CD4-positive, alpha-beta memory T cell (primary cell): ENCODE results near the gene LYPD6B. TPM values are rescaled to one million over a fixed set of nuclear protein-coding genes. Genes with fewer than 3 reads are reported as not detected.

ENCODE experiments used
- CTCF ChIA-PET: fragments of 350-600 bp; sonication (Branson Sonifier 250); formaldehyde crosslinking; loops from one replicate; lab custom pipeline; 2021; ENCODE audit warnings: inconsistent platforms; ENCODE audit not compliant: partially characterized antibody; lab: Charles Lee
- POLR2A ChIA-PET: fragments of 350-600 bp; sonication (Branson Sonifier 250); formaldehyde crosslinking; loops from one replicate; lab custom pipeline; 2021; ENCODE audit not compliant: partially characterized antibody; lab: Charles Lee
- DNase-seq, 5 donors: peaks; one replicate each; pipeline versions ENCODE4 v3.0.0 to v3.0.0-alpha.2; 2020 to 2022; ENCODE audit warnings: mixed read lengths in 1 of 5
- H3K27ac ChIP-seq: one replicate; pipeline ENCODE4 v1.7.0; 2013; ENCODE audit warnings: low read depth, low read length
- H3K27me3 ChIP-seq: 2 replicates; pipeline ENCODE4 v1.7.0; 2013; ENCODE audit warnings: mild to moderate bottlenecking, low read length, moderate library complexity; ENCODE audit not compliant: insufficient read depth
- H3K36me3 ChIP-seq: 2 replicates; pipeline ENCODE4 v1.7.0; 2013; ENCODE audit warnings: mild to moderate bottlenecking, low read length, moderate library complexity; ENCODE audit not compliant: insufficient read depth
- H3K4me1 ChIP-seq: 2 replicates; pipeline ENCODE4 v1.7.0; 2013; ENCODE audit warnings: mild to moderate bottlenecking, low read length, moderate library complexity; ENCODE audit not compliant: insufficient read depth
- H3K4me3 ChIP-seq, 2 donors: one replicate each; pipeline ENCODE4 v1.7.0; 2013; ENCODE audit warnings: low read length in 2 of 2, mild to moderate bottlenecking in 1 of 2
- H3K9me3 ChIP-seq, 2 donors: one replicate each; pipeline ENCODE4 v1.7.0; 2013; ENCODE audit warnings: low read length in 2 of 2, control low read depth in 1 of 2; ENCODE audit not compliant: control insufficient read depth in 1 of 2
- H3K27ac Mint-ChIP-seq, 7 donors: one replicate each; pipeline ENCODE4 v1.8.0; 2020 to 2021; ENCODE audit warnings: mixed read lengths in 7 of 7, mild to moderate bottlenecking in 6 of 7, inconsistent platforms in 3 of 7, moderate library complexity in 3 of 7
- H3K27me3 Mint-ChIP-seq, 2 donors: one replicate each; pipeline ENCODE4 v1.8.0; 2020 to 2021; ENCODE audit warnings: mixed read lengths in 2 of 2
- H3K36me3 Mint-ChIP-seq, 2 donors: one replicate each; pipeline ENCODE4 v1.8.0; 2020 to 2021; ENCODE audit warnings: mixed read lengths in 2 of 2, inconsistent platforms in 1 of 2, mild to moderate bottlenecking in 1 of 2
- H3K4me1 Mint-ChIP-seq, 4 donors: one replicate each; pipeline ENCODE4 v1.8.0; 2020 to 2021; ENCODE audit warnings: mixed read lengths in 4 of 4, mild to moderate bottlenecking in 1 of 4
- H3K4me3 Mint-ChIP-seq, 8 donors: one replicate each; pipeline ENCODE4 v1.8.0; 2020 to 2021; ENCODE audit warnings: mixed read lengths in 8 of 8, mild to moderate bottlenecking in 7 of 8, moderate library complexity in 6 of 8, inconsistent platforms in 3 of 8
- H3K9me3 Mint-ChIP-seq, 8 donors: one replicate each; pipeline ENCODE4 v1.8.0; 2020 to 2021; ENCODE audit warnings: mixed read lengths in 8 of 8, mild to moderate bottlenecking in 5 of 8, inconsistent platforms in 3 of 8, moderate library complexity in 1 of 8
- intact Hi-C: fragments of 100-400 bp; cut with micrococcal nuclease; formaldehyde crosslinking; loops from one replicate; pipeline ENCODE4 v1.15.1; 2023
- polyA plus RNA-seq, 2 donors: library from polyadenylated mRNA; unstranded; fragments of 300-500 nt; fragmentation: Illumina TruSeq; gene quantifications; one replicate each; pipeline ENCODE4 v1.2.3, GENCODE V29; 2021
- total RNA-seq, 2 experiments: library from RNA; stranded (reverse); gene quantifications; one replicate each; pipeline ENCODE4 v1.2.3, GENCODE V29; 2021

The LYPD6B gene
- total and polyA plus RNA-seq, 4 experiments from 2014 or later, result not detected

- intact Hi-C loops, result no loop called here
- Histone ChIP-seq H3K4me3 (no peak overlapping the region), H3K27me3 (no peaks in the 10 kb centered on the region), H3K36me3 (no peaks in the 10 kb centered on the region), H3K9me3 (no peaks in the 10 kb centered on the region), H3K27ac (no peak overlapping the region), H3K4me1 (no peaks in the 10 kb centered on the region)
- H3K27me3 Mint-ChIP-seq, result no peaks in the 10 kb centered on the region
- H3K36me3 Mint-ChIP-seq, result peaks cover 23 to 49% of the 10 kb centered on the region in 2 donors
- H3K27ac Mint-ChIP-seq, result peak overlapping the region in 1 of 7 donors; percentile 3
- no peak overlapping the region for H3K4me3 Mint-ChIP-seq
- POLR2A ChIA-PET, result no interaction called here
- DNase-seq, result no peak
- H3K4me1 Mint-ChIP-seq, result no peaks in the 10 kb centered on the region
- no peaks in the 10 kb centered on the region for H3K9me3 Mint-ChIP-seq
- CTCF ChIA-PET, result interaction anchor here (1.0 kb wide), 1 partner anchor 15 kb away, joined by 3 read pairs; no protein-coding TSS in a partner anchor
These were observed 35.4 kb upstream of the LYPD6B start for GRCh38 chr2:149002891-149003740.

- ChIA-PET CTCF (no interaction called here), POLR2A (no interaction called here)
- Histone ChIP-seq H3K4me3 (no peak overlapping the region), H3K36me3 (no peaks in the 10 kb centered on the region), H3K27me3 (no peaks in the 10 kb centered on the region), H3K27ac (no peak overlapping the region), H3K9me3 (no peaks in the 10 kb centered on the region), H3K4me1 (no peaks in the 10 kb centered on the region)
- Mint-ChIP-seq H3K4me3 (no peak overlapping the region), H3K36me3 (peaks cover 24 to 49% of the 10 kb centered on the region in 2 donors), H3K27ac (no peak overlapping the region), H3K27me3 (no peaks in the 10 kb centered on the region), H3K4me1 (no peaks in the 10 kb centered on the region), H3K9me3 (no peaks in the 10 kb centered on the region)
- intact Hi-C loops, result no loop called here
- no peak for DNase-seq
These were observed 33.7 kb upstream of the LYPD6B start for GRCh38 chr2:149004836-149005235.

- no peaks in the 10 kb centered on the region for H3K27me3 ChIP-seq
- H3K36me3 ChIP-seq, result no peaks in the 10 kb centered on the region
- H3K27me3 Mint-ChIP-seq, result no peaks in the 10 kb centered on the region
- intact Hi-C loops, result no loop called here
- CTCF ChIA-PET, result no interaction called here
- H3K27ac Mint-ChIP-seq, result no peak overlapping the region
- H3K27ac ChIP-seq, result no peak overlapping the region
- no peaks in the 10 kb centered on the region for H3K9me3 ChIP-seq
- H3K4me1 Mint-ChIP-seq, result no peaks in the 10 kb centered on the region
- H3K4me3 ChIP-seq, result no peak overlapping the region
- peaks cover 26 to 50% of the 10 kb centered on the region in 2 donors for H3K36me3 Mint-ChIP-seq
- no peak overlapping the region for H3K4me3 Mint-ChIP-seq
- DNase-seq, result no peak
- H3K4me1 ChIP-seq, result no peaks in the 10 kb centered on the region
- H3K9me3 Mint-ChIP-seq, result no peaks in the 10 kb centered on the region
- POLR2A ChIA-PET, result no interaction called here
These were observed 32.9 kb upstream of the LYPD6B start for GRCh38 chr2:149005471-149006077.

- Mint-ChIP-seq H3K4me1 (no peaks in the 10 kb centered on the region), H3K27ac (no peak overlapping the region), H3K4me3 (no peak overlapping the region), H3K36me3 (peaks cover 25 to 55% of the 10 kb centered on the region in 2 donors), H3K27me3 (no peaks in the 10 kb centered on the region), H3K9me3 (no peaks in the 10 kb centered on the region)
- POLR2A ChIA-PET, result no interaction called here
- no peaks in the 10 kb centered on the region for H3K9me3 ChIP-seq
- CTCF ChIA-PET, result interaction anchor here (0.6 to 3.8 kb wide), 2 partner anchors 11 to 38 kb away, joined by 3 to 24 read pairs; no protein-coding TSS in a partner anchor
- H3K27ac ChIP-seq, result no peak overlapping the region
- no peak for DNase-seq
- H3K4me3 ChIP-seq, result no peak overlapping the region
- H3K27me3 ChIP-seq, result no peaks in the 10 kb centered on the region
- H3K4me1 ChIP-seq, result no peaks in the 10 kb centered on the region
- peaks cover 11% of the 10 kb centered on the region for H3K36me3 ChIP-seq
- intact Hi-C loops, result no loop called here
These were observed 31.5 kb upstream of the LYPD6B start for GRCh38 chr2:149006883-149007543.

GRCh38 chr2:149008381-149008780, 30.1 kb upstream of the LYPD6B start:
- no peak overlapping the region for H3K27ac Mint-ChIP-seq
- CTCF ChIA-PET, result interaction anchor here (1.4 to 3.8 kb wide), 2 partner anchors 10 to 553 kb away, joined by 3 to 24 read pairs; no protein-coding TSS in a partner anchor
- intact Hi-C loops, result no loop called here
- H3K36me3 Mint-ChIP-seq, result peaks cover 20 to 60% of the 10 kb centered on the region in 2 donors
- no peak overlapping the region for H3K27ac ChIP-seq
- POLR2A ChIA-PET, result interaction anchor here (0.5 kb wide), 1 partner anchor 145 kb away, joined by 3 read pairs; no protein-coding TSS in a partner anchor
- no peaks in the 10 kb centered on the region for H3K27me3 Mint-ChIP-seq
- H3K9me3 Mint-ChIP-seq, result no peaks in the 10 kb centered on the region
- DNase-seq, result no peak
- H3K4me3 Mint-ChIP-seq, result no peak overlapping the region
- H3K4me1 Mint-ChIP-seq, result no peaks in the 10 kb centered on the region
- peaks cover 11% of the 10 kb centered on the region for H3K36me3 ChIP-seq
- H3K9me3 ChIP-seq, result no peaks in the 10 kb centered on the region
- no peak overlapping the region for H3K4me3 ChIP-seq
- H3K27me3 ChIP-seq, result no peaks in the 10 kb centered on the region
- H3K4me1 ChIP-seq, result no peaks in the 10 kb centered on the region

DNA sequence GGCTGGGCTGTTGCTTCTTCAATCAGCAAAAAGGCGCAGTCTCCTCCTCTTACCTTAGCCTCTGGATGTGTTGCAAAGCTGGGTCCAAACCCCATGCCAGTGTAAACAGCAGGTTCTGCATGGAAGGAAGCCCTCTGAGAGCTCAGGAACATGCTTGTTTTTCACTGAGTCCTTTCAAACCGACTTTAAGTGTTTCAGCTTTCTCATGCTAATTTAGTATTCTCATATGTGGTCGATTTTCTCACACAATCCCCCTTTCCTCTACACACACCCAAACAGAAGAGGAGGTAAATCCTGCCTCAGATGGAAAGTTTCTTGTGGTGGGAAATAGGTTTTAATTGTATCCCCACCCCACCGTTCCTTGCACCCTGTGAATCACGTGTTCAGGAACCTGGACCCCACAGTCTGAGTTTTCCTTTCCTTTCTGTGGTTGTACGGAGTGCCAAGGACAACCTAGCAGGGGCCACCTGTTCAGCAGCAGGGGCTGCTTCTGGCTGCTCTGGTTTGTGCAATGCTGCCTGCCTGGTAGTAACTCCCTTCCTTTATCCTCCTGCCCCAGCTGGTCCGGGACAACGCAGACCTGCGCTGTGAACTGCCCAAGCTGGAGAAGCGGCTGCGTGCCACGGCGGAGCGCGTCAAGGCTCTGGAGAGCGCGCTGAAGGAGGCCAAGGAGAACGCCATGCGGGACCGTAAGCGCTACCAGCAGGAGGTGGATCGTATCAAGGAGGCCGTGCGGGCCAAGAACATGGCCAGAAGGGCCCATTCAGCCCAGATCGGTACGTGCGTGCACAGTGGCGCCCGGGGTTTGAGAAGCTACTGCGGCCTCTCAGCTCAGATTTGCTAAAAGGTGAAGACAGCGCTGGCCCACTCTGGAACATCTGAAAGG, 28.7 kb upstream of the LYPD6B start:
- H3K36me3 Mint-ChIP-seq, result peaks cover 20 to 46% of the 10 kb centered on the region in 2 donors
- CTCF ChIA-PET, result interaction anchor here (1.4 to 3.8 kb wide), 2 partner anchors 8 to 552 kb away, joined by 3 to 24 read pairs; no protein-coding TSS in a partner anchor

More for the DNA sequence above, 28.7 kb upstream of the LYPD6B start:
- Histone ChIP-seq H3K36me3 (peaks cover 11% of the 10 kb centered on the region), H3K4me1 (no peaks in the 10 kb centered on the region), H3K27me3 (no peaks in the 10 kb centered on the region), H3K27ac (no peak overlapping the region), H3K4me3 (no peak overlapping the region), H3K9me3 (no peaks in the 10 kb centered on the region)
- no peak for DNase-seq
- POLR2A ChIA-PET, result no interaction called here
- Mint-ChIP-seq H3K4me1 (no peaks in the 10 kb centered on the region), H3K27me3 (no peaks in the 10 kb centered on the region), H3K9me3 (no peaks in the 10 kb centered on the region), H3K4me3 (no peak overlapping the region), H3K27ac (no peak overlapping the region)
- intact Hi-C loops, result no loop called here
